K562 (cell line): Measurements from ENCODE around the gene FAM234A. TPM values are rescaled to one million over a fixed set of nuclear protein-coding genes. Genes with fewer than 3 reads are reported as not detected.

ENCODE experiments used
- ATAC-seq: fragments of 200-7000 bp; cut with Tn5 transposase; 3 replicates; pipeline ENCODE4 v1.9.1; 2020; ENCODE audit warnings: moderate library complexity
- BruUV-seq: library from RNA; stranded (reverse); fragments of 400-500 nt; replicated peaks from 2 replicates; lab custom pipeline; 2021; lab: Mats Ljungman, UMichigan
- CTCF ChIA-PET: fragments of 300-600 bp; formaldehyde crosslinking; extraction: SDS; loops from one replicate; lab custom pipeline; 2021; ENCODE audit warnings: low intra/inter-chr PET ratio; lab: Yijun Ruan, JAX
- POLR2A ChIA-PET: fragments of 300-600, 350-650 bp; sonication (Branson Sonifier 250); formaldehyde crosslinking; extraction: SDS; loops from one replicate; lab custom pipeline; 2021; ENCODE audit warnings: antibody characterized with exemption, inconsistent platforms; lab: Yijun Ruan, JAX
- DNase-seq, 4 experiments: peaks; one replicate each; pipeline versions ENCODE4 v3.0.0 to v3.0.0-alpha.2; 2011 to 2018; ENCODE audit warnings: low spot score in 3 of 4, mixed read lengths in 3 of 4; ENCODE audit errors: extremely low read depth in 1 of 4
- FAIRE-seq: peaks from 2 replicates; lab custom pipeline; 2011; peaks lifted over from hg19 to GRCh38; lab: Jason Lieb, UNC
- H2AFZ ChIP-seq: 2 replicates; pipeline ENCODE4 v1.6.0; 2011; ENCODE audit warnings: low read depth, low read length, control low read depth, inconsistent platforms
- H3K27ac ChIP-seq: fragments of 200-600 bp; 3 replicates; pipeline ENCODE4 v1.8.0; 2011; ENCODE audit warnings: low read depth, mild to moderate bottlenecking, control low read depth, inconsistent platforms, low read length, moderate library complexity, mixed read lengths; ENCODE audit errors: extremely low read depth
- H3K27me3 ChIP-seq, 2 experiments: fragments of 300-600 bp in 1 of 2; 2 replicates in 1 of 2; 3 replicates in 1 of 2; pipeline versions ENCODE4 v1.6.0 to v1.8.0; 2011; ENCODE audit warnings: inconsistent platforms in 2 of 2, low read length in 2 of 2, mild to moderate bottlenecking in 1 of 2, mixed read lengths in 1 of 2, moderate library complexity in 1 of 2; ENCODE audit not compliant: control insufficient read depth in 2 of 2, insufficient read depth in 2 of 2
- H3K36me3 ChIP-seq: fragments of 300-600 bp; 3 replicates; pipeline ENCODE4 v1.8.0; 2011; ENCODE audit warnings: mild to moderate bottlenecking, low read length, inconsistent platforms; ENCODE audit not compliant: control insufficient read depth, insufficient read depth
- H3K4me1 ChIP-seq, 2 experiments: fragments of 200-600 bp in 1 of 2; replicated peaks in 1 of 2; 2 replicates in 1 of 2; 3 replicates in 1 of 2; pipeline versions ENCODE4 v1.5.1 to v1.8.0; 2011; ENCODE audit warnings: inconsistent platforms in 2 of 2, low read length in 2 of 2, mild to moderate bottlenecking in 1 of 2, mixed read lengths in 1 of 2, moderate library complexity in 1 of 2; ENCODE audit not compliant: control insufficient read depth in 2 of 2, insufficient read depth in 2 of 2
- H3K4me2 ChIP-seq: 2 replicates; pipeline ENCODE4 v1.6.1; 2011; ENCODE audit warnings: low read length, control low read depth, inconsistent platforms, mixed read lengths; ENCODE audit not compliant: insufficient read depth
- H3K4me3 ChIP-seq: fragments of 200-600 bp; sonication (generic), shearing (Covaris generic); 2 replicates; pipeline ENCODE4 v1.5.1; 2016; ENCODE audit warnings: control low read depth, inconsistent platforms
- H3K79me2 ChIP-seq: fragments of 200-600 bp; 3 replicates; pipeline ENCODE4 v1.8.0; 2011; ENCODE audit warnings: low read length, inconsistent platforms; ENCODE audit not compliant: control insufficient read depth, insufficient read depth
- H3K9ac ChIP-seq, 2 experiments: 2 replicates each; pipeline versions ENCODE4 v1.6.0 to v1.6.1; 2011; ENCODE audit warnings: low read depth in 2 of 2, low read length in 2 of 2, control low read depth in 1 of 2, inconsistent platforms in 1 of 2, mild to moderate bottlenecking in 1 of 2, mixed read lengths in 1 of 2; ENCODE audit not compliant: insufficient read depth in 1 of 2
- H3K9me1 ChIP-seq: one replicate; pipeline ENCODE4 v1.6.0; 2011; ENCODE audit warnings: inconsistent platforms, mild to moderate bottlenecking, low read length, moderate library complexity; ENCODE audit not compliant: control insufficient read depth, insufficient read depth
- H3K9me3 ChIP-seq: replicated peaks from 2 replicates; pipeline ENCODE4 v1.5.1; 2011; ENCODE audit warnings: low read depth, low read length, inconsistent platforms; ENCODE audit not compliant: control insufficient read depth, insufficient read depth
- H4K20me1 ChIP-seq: replicated peaks from 2 replicates; pipeline ENCODE4 v1.6.1; 2011; ENCODE audit warnings: low read length, inconsistent platforms, mixed read lengths; ENCODE audit not compliant: control insufficient read depth, insufficient read depth
- GMEB1 ChIP-seq: fragments of 250-450 bp; sonication (Bioruptor Pico); IDR thresholded peaks from 2 replicates; pipeline ENCODE4 v1.4.0; 2020; ENCODE audit warnings: mild to moderate bottlenecking
- HDGF ChIP-seq: fragments of 450-650 bp; IDR thresholded peaks from 2 replicates; pipeline ENCODE4 v1.6.1; 2016
- HINFP ChIP-seq: fragments of 450-650 bp; conservative IDR thresholded peaks from 2 replicates; pipeline ENCODE4 v1.6.1; 2016; ENCODE audit warnings: missing genetic modification characterization, low read depth, mild to moderate bottlenecking, control low read depth, missing compliant biosample characterization
- L3MBTL2 ChIP-seq: fragments of 450-650 bp; IDR thresholded peaks from 2 replicates; pipeline ENCODE4 v1.6.1; 2016; ENCODE audit warnings: mild to moderate bottlenecking, moderate library complexity
- MXD1 ChIP-seq: fragments of 250-450 bp; sonication (Bioruptor Pico); IDR thresholded peaks from 2 replicates; pipeline ENCODE4 v1.8.0; 2021; ENCODE audit warnings: borderline replicate concordance, mild to moderate bottlenecking, moderate library complexity; ENCODE audit not compliant: poor library complexity, severe bottlenecking
- PHB ChIP-seq: fragments of 250-450 bp; sonication (Bioruptor Pico); IDR thresholded peaks from 2 replicates; pipeline ENCODE4 v1.5.0; 2021
- POLR2AphosphoS2 ChIP-seq: IDR thresholded peaks from 2 replicates; pipeline ENCODE4 v1.6.1; 2012; ENCODE audit warnings: low read length, improper control_type of control experiment
- POLR2AphosphoS5 ChIP-seq: IDR thresholded peaks from 2 replicates; pipeline ENCODE4 v1.6.1; 2011; ENCODE audit warnings: mild to moderate bottlenecking, low read depth, low read length, moderate library complexity; ENCODE audit not compliant: control insufficient read depth, insufficient read depth
- POLR2G ChIP-seq: fragments of 200-400 bp; formaldehyde crosslinking; IDR thresholded peaks from 2 replicates; pipeline ENCODE4 v1.6.1; 2017; ENCODE audit warnings: low read depth, mild to moderate bottlenecking, antibody characterized with exemption, low read length, moderate library complexity
- PRMT5 ChIP-seq: sonication (generic); formaldehyde crosslinking; IDR thresholded peaks from 2 replicates; pipeline ENCODE4 v1.5.0; 2020; ENCODE audit warnings: missing genetic modification reagents
- RBM22 ChIP-seq: fragments of 200-400 bp; formaldehyde crosslinking; IDR thresholded peaks from 2 replicates; pipeline ENCODE4 v1.6.1; 2018; ENCODE audit warnings: low read length, low read depth; ENCODE audit not compliant: poor library complexity, severe bottlenecking
- SIN3B ChIP-seq: fragments of 450-650 bp; IDR thresholded peaks from 2 replicates; pipeline ENCODE4 v1.6.1; 2017; ENCODE audit warnings: low read depth, mild to moderate bottlenecking, moderate library complexity
- ZKSCAN3 ChIP-seq: fragments of 250-450 bp; sonication (Bioruptor Pico); IDR thresholded peaks from 2 replicates; pipeline ENCODE4 v1.4.0; 2020
- ZNF668 ChIP-seq: fragments of 250-450 bp; sonication (Bioruptor Pico); IDR thresholded peaks from 2 replicates; pipeline ENCODE4 v1.8.0; 2022; ENCODE audit warnings: mild to moderate bottlenecking, inconsistent platforms
- ZNF77 ChIP-seq: fragments of 250-450 bp; sonication (Bioruptor Pico); IDR thresholded peaks from 2 replicates; pipeline ENCODE4 v1.5.0; 2020
- ZNF830 ChIP-seq: fragments of 250-450 bp; sonication (Bioruptor Pico); IDR thresholded peaks from 2 replicates; pipeline ENCODE4 v1.5.0; 2021; ENCODE audit warnings: mild to moderate bottlenecking
- WGBS: fragments of 100-300 bp; shearing (Covaris generic); methylation state at CpG from one replicate; pipeline ENCODE4 v1.1.6; 2016; ENCODE audit warnings: low coverage, mixed read lengths; ENCODE audit not compliant: insufficient coverage; ENCODE audit errors: missing lambda C conversion rate; 5-methylcytosine and 5-hydroxymethylcytosine counted together
- in situ Hi-C: fragments of 300-500 bp; cut with MboI; formaldehyde crosslinking; loops from 4 replicates; pipeline ENCODE4 v1.15.0; 2018; ENCODE audit warnings: inconsistent platforms, mixed read lengths
- intact Hi-C: fragments of 100-400 bp; cut with micrococcal nuclease; formaldehyde crosslinking; loops from 2 replicates; pipeline ENCODE4 v1.14.2; 2022
- polyA plus RNA-seq, 8 experiments: library from polyadenylated mRNA; depleted of rRNA in 4 of 8; stranded (reverse) in 5 of 8; unstranded in 3 of 8; fragments of >200 nt; fragmentation: Nextera tagmentation in 2 of 8; fragmentation: Illumina TruSeq in 1 of 8; extraction: Ambion mirVana in 2 of 8; extraction: Trizol in 1 of 8; gene quantifications; 2 replicates each; pipeline versions ENCODE4 v1.2.1 to v1.2.3, GENCODE V29; 2011 to 2014; ENCODE audit warnings: inconsistent platforms in 1 of 8, missing spikeins in 1 of 8
- total RNA-seq, 7 experiments: library from RNA; depleted of rRNA in 6 of 7; stranded (reverse); fragments of >200 nt in 6 of 7; fragmentation: Illumina TruSeq in 2 of 7; extraction: Trizol in 2 of 7; gene quantifications; 2 replicates each; pipeline versions ENCODE4 v1.2.1 to v1.2.3, GENCODE V29; 2011 to 2021; ENCODE audit warnings: low replicate concordance in 1 of 7
- TF ChIP-seq, protein P1 (sequence below): sonication (generic); formaldehyde crosslinking; IDR thresholded peaks from 2 replicates; pipeline ENCODE4 v1.9.0; 2022; ENCODE audit warnings: mild to moderate bottlenecking, missing genetic modification reagents
- TF ChIP-seq, protein P2 (sequence below), 2 experiments: IDR thresholded peaks; 2 replicates each; pipeline ENCODE4 v1.6.1; 2011; ENCODE audit warnings: borderline replicate concordance in 1 of 2, control low read depth in 1 of 2, low read depth in 1 of 2, low read length in 1 of 2, mild to moderate bottlenecking in 1 of 2, mixed read lengths in 1 of 2, moderate library complexity in 1 of 2; ENCODE audit not compliant: insufficient read depth in 1 of 2, insufficient read length in 1 of 2, poor library complexity in 1 of 2, severe bottlenecking in 1 of 2; ENCODE audit errors: extremely low read depth in 1 of 2

The FAM234A gene
- total and polyA plus RNA-seq, 9 of the 15 experiments (the other 6 are each of a cell fraction or from before 2014, with no cell fraction given): 1.0 to 47.9 (median 15.0) TPM

- ChIA-PET CTCF (no interaction called here), POLR2A (interaction anchor here (0.9 kb wide), 1 partner anchor 11 kb away, joined by 4 read pairs; no protein-coding TSS in a partner anchor)
- Histone ChIP-seq H3K36me3 (peaks cover 27% of the 10 kb centered on the region; the same call in 2 of the 3 replicates), H3K27ac (no peak overlapping the region), H4K20me1 (no peaks in the 10 kb centered on the region), H3K27me3 (no peaks in the 10 kb centered on the region), H3K4me2 (no peak overlapping the region), H3K4me3 (no peak overlapping the region), H3K4me1 (peaks cover 13 to 47% of the 10 kb centered on the region in 2 experiments; a peak in 4 of 5 replicates), H3K9me3 (no peaks in the 10 kb centered on the region), H3K9me1 (peaks cover 4% of the 10 kb centered on the region), H3K9ac (peak overlapping the region in 1 of 2 experiments; percentile 77; a peak in 2 of 4 replicates), H2AFZ (no peak overlapping the region), H3K79me2 (no peaks in the 10 kb centered on the region)
- peak; percentile 41 for ATAC-seq
- no peak for DNase-seq
- in situ Hi-C loops: no loop called here
- WGBS: 74% methylated on average over 6 of the region's 13 CpGs
- intact Hi-C loops: no loop called here
- BruUV-seq: no TSS peak
- no peak for FAIRE-seq
- TF ChIP-seq MXD1 (CRISPR knock-in tag) (no peak), GMEB1 (CRISPR knock-in tag) (no peak), PRMT5 (CRISPR knock-in tag) (no peak), PHB (CRISPR knock-in tag) (no peak), ZKSCAN3 (CRISPR knock-in tag) (no peak), ZNF77 (no peak), POLR2AphosphoS5 (no peak), ZNF668 (CRISPR knock-in tag) (no peak), HDGF (no peak), L3MBTL2 (peak; percentile 27; the same call in 1 of the 2 replicates), POLR2G (0 out of 2 replicates have a peak, but pooled peaks have one; percentile 11), SIN3B (no peak), POLR2AphosphoS2 (no peak), ZNF830 (CRISPR knock-in tag) (no peak), HINFP (tag) (no peak), RBM22 (no peak)
- TF ChIP-seq, protein P1, sequence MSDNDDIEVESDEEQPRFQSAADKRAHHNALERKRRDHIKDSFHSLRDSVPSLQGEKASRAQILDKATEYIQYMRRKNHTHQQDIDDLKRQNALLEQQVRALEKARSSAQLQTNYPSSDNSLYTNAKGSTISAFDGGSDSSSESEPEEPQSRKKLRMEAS: 0 out of 2 replicates have a peak, but pooled peaks have one; percentile 41
- TF ChIP-seq, protein P2, sequence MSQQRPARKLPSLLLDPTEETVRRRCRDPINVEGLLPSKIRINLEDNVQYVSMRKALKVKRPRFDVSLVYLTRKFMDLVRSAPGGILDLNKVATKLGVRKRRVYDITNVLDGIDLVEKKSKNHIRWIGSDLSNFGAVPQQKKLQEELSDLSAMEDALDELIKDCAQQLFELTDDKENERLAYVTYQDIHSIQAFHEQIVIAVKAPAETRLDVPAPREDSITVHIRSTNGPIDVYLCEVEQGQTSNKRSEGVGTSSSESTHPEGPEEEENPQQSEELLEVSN (IDR thresholded peaks at IDR 0.05; ENCODE audit: borderline replicate concordance in 1 of 2, extremely low read depth in 1 of 2, insufficient read depth in 1 of 2, insufficient read length in 1 of 2, low read depth in 1 of 2, low read length in 1 of 2, poor library complexity in 1 of 2, severe bottlenecking in 1 of 2): peak in 1 of 2 experiments; percentile 74
Observed at GRCh38 chr16:259814-260253, 25.2 kb downstream of the FAM234A start.
